Pancreas (tissue), 10 donors: ENCODE measurements around the gene PLEK. TPM values are rescaled to one million over a fixed set of nuclear protein-coding genes. Genes with fewer than 3 reads are reported as not detected.

Experiments
- ATAC-seq, 4 donors: fragments of 200-7000 bp; cut with Tn5 transposase; one replicate each; pipeline versions ENCODE4 v1.8.0 to v1.9.1; 2020; ENCODE audit warnings: mild to moderate bottlenecking in 4 of 4, moderate library complexity in 4 of 4
- DNase-seq, 6 donors: peaks; one replicate each; pipeline ENCODE4 v3.0.0-alpha.2; 2020
- FAIRE-seq: peaks from 2 replicates; lab custom pipeline; 2012; peaks lifted over from hg19 to GRCh38; lab: Jason Lieb, UNC
- H3K27ac ChIP-seq, 4 donors: fragments of 200-600 bp; sonication (generic); 1 replicate in 3 of 4; 2 replicates in 1 of 4; pipeline versions ENCODE4 v1.5.0 to v1.8.0; 2020
- H3K27me3 ChIP-seq, 4 donors: fragments of 200-600 bp; one replicate each; pipeline ENCODE4 v1.8.0; 2021
- H3K36me3 ChIP-seq, 3 donors: fragments of 200-600 bp; sonication (generic) in 1 of 3; one replicate each; pipeline versions ENCODE4 v1.5.0 to v1.8.0; 2020 to 2021
- H3K4me1 ChIP-seq, 3 donors: fragments of 200-600 bp; one replicate each; pipeline ENCODE4 v1.8.0; 2021
- H3K4me3 ChIP-seq, 4 donors: fragments of 200-600 bp; sonication (generic) in 2 of 4; one replicate each; pipeline versions ENCODE4 v1.5.0 to v1.8.0; 2020 to 2021
- H3K9me3 ChIP-seq, 4 donors: fragments of 200-600 bp; one replicate each; pipeline ENCODE4 v1.8.0; 2021
- CTCF ChIP-seq, 4 donors: fragments of 200-600 bp; sonication (generic) in 3 of 4; IDR thresholded peaks; one replicate each; pipeline versions ENCODE4 v1.5.0 to v1.8.0; 2021; ENCODE audit warnings: antibody characterized with exemption in 4 of 4
- WGBS, 2 donors: extraction: QIAGEN DNeasy Blood & Tissue Kit; methylation state at CpG; one replicate each; pipeline ENCODE4 v1.1.7; 2013; 5-methylcytosine and 5-hydroxymethylcytosine counted together
- intact Hi-C, 3 donors: fragments of 100-400 bp; cut with DNase I; formaldehyde crosslinking; loops; one replicate each; pipeline versions ENCODE4 v1.11.1 to v1.14.2; 2022
- polyA plus RNA-seq, 2 donors: library from polyadenylated mRNA; stranded (reverse); fragments of 200-250 nt; gene quantifications; one replicate each; pipeline ENCODE4 v1.2.3, GENCODE V29; 2013
- total RNA-seq, 6 donors: library from RNA; stranded (reverse); fragmentation: NEBNext Ultra II Directional in 4 of 6; extraction: Animal tissue kit (Norgen Biotek cat#: 25700) in 4 of 6; gene quantifications; one replicate each; pipeline versions ENCODE4 v1.2.1 to v1.2.4, GENCODE V29; 2021 to 2023
- donor health status: healthy with polysubstance abuse.
- donor health status: DM: no; HTN: no; CAD: no; lungs with moderate emphysema.
- donor health status: DM: no; HTN: no; CAD: no.
- donor health status: control.
- donor health status: control.
- donor health status: Bipolar disorder and iron deficiency.
- donor health status: DM: yes; HTN: yes; CAD: no.
- donor health status: DM: no; HTN: no; CAD: no.
- donor health status: DM: no; HTN: no; CAD: no.
- donor health status: DM: yes; HTN: yes; CAD: no.

The PLEK gene
- total and polyA plus RNA-seq, 8 donors: 0.28 to 8.0 (median 1.5) TPM

- Histone ChIP-seq H3K4me1 (peaks cover 0 to 2% (median 0%) of the 10 kb centered on the region in 3 donors), H3K9me3 (no peaks in the 10 kb centered on the region), H3K4me3 (no peak overlapping the region), H3K36me3 (no peaks in the 10 kb centered on the region), H3K27me3 (no peaks in the 10 kb centered on the region), H3K27ac (no peak overlapping the region)
- ATAC-seq: no peak
- no peak for DNase-seq
- intact Hi-C loops: no loop called here
- FAIRE-seq: no peak
- TF ChIP-seq CTCF (IDR thresholded peaks at IDR 0.05): no peak
- WGBS, 2 donors: 68 to 71% methylated on average over 1 of the region's 1 CpG
Measured at GRCh38 chr2:68428746-68429145, 63.7 kb downstream of the PLEK start.

- Histone ChIP-seq H3K27ac (no peak overlapping the region), H3K27me3 (no peaks in the 10 kb centered on the region), H3K36me3 (no peaks in the 10 kb centered on the region), H3K4me1 (peaks cover 0 to 2% (median 0%) of the 10 kb centered on the region in 3 donors), H3K4me3 (no peak overlapping the region), H3K9me3 (no peaks in the 10 kb centered on the region)
- ATAC-seq (no peak), DNase-seq (no peak), FAIRE-seq (no peak)
- TF ChIP-seq CTCF (IDR thresholded peaks at IDR 0.05): no peak
- WGBS, 2 donors: 78 to 85% methylated on average over 7 of the region's 7 CpGs
- intact Hi-C loops: no loop called here
Measured at GRCh38 chr2:68429311-68429826, 64.3 kb downstream of the PLEK start.

- FAIRE-seq: no peak
- no peak overlapping the region for H3K4me3 ChIP-seq
- WGBS, 2 donors: 82 to 84% methylated on average over 8 of the region's 8 CpGs
- ATAC-seq: no peak
- TF ChIP-seq CTCF (IDR thresholded peaks at IDR 0.05): no peak
- intact Hi-C loops: no loop called here
- no peaks in the 10 kb centered on the region for H3K9me3 ChIP-seq
- H3K27ac ChIP-seq: no peak overlapping the region
- no peaks in the 10 kb centered on the region for H3K36me3 ChIP-seq
- no peaks in the 10 kb centered on the region for H3K27me3 ChIP-seq
- peaks cover 0 to 2% (median 0%) of the 10 kb centered on the region in 3 donors for H3K4me1 ChIP-seq
- DNase-seq: no peak
Measured at GRCh38 chr2:68431316-68431972, 66.4 kb downstream of the PLEK start.

GRCh38 chr2:68432696-68433658, 67.9 kb downstream of the PLEK start:
- no peak overlapping the region for H3K27ac ChIP-seq
- no peaks in the 10 kb centered on the region for H3K36me3 ChIP-seq
- H3K27me3 ChIP-seq: no peaks in the 10 kb centered on the region
- DNase-seq (peak in 2 of 6 donors; percentile 29 to 72), ATAC-seq (peak; percentile 36 to 56 (median 48)), FAIRE-seq (no peak)
- intact Hi-C loops: no loop called here
- H3K9me3 ChIP-seq: no peaks in the 10 kb centered on the region
- TF ChIP-seq CTCF (IDR thresholded peaks at IDR 0.05): no peak
- no peak overlapping the region for H3K4me3 ChIP-seq
- no peaks in the 10 kb centered on the region for H3K4me1 ChIP-seq
- WGBS, 2 donors: 67 to 77% methylated on average over 14 of the region's 14 CpGs
